Lower leg skin (tissue), 3 donors: ENCODE results near the gene GLT6D1.

Source experiments
- POLR2A ChIP-seq, 2 donors: fragments of 450-650 bp; IDR thresholded peaks; one replicate each; pipeline ENCODE4 v1.6.1; 2016 to 2017; ENCODE audit warnings: antibody characterized with exemption in 2 of 2, mild to moderate bottlenecking in 1 of 2, moderate library complexity in 1 of 2
- TF ChIP-seq, protein P1 (sequence below), 3 donors: fragments of 450-650 bp; IDR thresholded peaks; one replicate each; pipeline ENCODE4 v1.5.1; 2016; ENCODE audit warnings: antibody characterized with exemption in 3 of 3, mild to moderate bottlenecking in 3 of 3, moderate library complexity in 2 of 3

DNA sequence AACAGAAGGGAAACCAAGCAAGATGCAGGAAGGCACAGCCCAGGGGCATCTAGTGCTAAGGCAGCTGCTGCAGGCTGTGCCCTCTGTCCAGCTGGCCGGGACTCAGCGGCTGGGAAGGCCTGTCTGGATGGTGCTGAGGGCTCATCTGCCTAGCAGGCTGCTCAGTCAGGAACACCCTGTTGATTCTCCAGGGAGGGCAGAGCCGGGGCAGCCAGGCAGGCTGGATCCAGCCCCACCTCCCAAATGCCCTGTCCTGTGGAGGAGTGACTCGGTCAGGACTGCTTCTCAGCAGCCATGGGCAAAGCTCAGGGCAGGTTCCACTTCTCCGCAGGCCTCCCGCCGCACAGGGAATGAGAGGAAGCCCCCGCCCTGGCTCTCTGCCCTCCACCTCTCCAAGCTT lies 16.0 kb upstream of the GLT6D1 start:
- TF ChIP-seq, protein P1, sequence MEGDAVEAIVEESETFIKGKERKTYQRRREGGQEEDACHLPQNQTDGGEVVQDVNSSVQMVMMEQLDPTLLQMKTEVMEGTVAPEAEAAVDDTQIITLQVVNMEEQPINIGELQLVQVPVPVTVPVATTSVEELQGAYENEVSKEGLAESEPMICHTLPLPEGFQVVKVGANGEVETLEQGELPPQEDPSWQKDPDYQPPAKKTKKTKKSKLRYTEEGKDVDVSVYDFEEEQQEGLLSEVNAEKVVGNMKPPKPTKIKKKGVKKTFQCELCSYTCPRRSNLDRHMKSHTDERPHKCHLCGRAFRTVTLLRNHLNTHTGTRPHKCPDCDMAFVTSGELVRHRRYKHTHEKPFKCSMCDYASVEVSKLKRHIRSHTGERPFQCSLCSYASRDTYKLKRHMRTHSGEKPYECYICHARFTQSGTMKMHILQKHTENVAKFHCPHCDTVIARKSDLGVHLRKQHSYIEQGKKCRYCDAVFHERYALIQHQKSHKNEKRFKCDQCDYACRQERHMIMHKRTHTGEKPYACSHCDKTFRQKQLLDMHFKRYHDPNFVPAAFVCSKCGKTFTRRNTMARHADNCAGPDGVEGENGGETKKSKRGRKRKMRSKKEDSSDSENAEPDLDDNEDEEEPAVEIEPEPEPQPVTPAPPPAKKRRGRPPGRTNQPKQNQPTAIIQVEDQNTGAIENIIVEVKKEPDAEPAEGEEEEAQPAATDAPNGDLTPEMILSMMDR (IDR thresholded peaks at IDR 0.05) = no peak
- TF ChIP-seq POLR2A (IDR thresholded peaks at IDR 0.05) = no peak
